Panc1 (cell line): Measurements from ENCODE around the gene TRIP4. TPM values are rescaled to one million over a fixed set of nuclear protein-coding genes. Genes with fewer than 3 reads are reported as not detected.

ENCODE experiments used
- ATAC-seq: fragments of 200-7000 bp; cut with Tn5 transposase; 2 replicates; pipeline ENCODE4 v1.9.1; 2020; ENCODE audit warnings: mild to moderate bottlenecking, moderate library complexity
- BruUV-seq: library from RNA; stranded (reverse); fragments of 400-500 nt; replicated peaks from 2 replicates; lab custom pipeline; 2021; lab: Mats Ljungman, UMichigan
- CTCF ChIA-PET: fragments of 300-600 bp; sonication (Branson Sonifier 250); formaldehyde crosslinking; loops from one replicate; lab custom pipeline; 2022; ENCODE audit warnings: antibody characterized with exemption; lab: Charles Lee
- POLR2A ChIA-PET: fragments of 300-600 bp; sonication (Branson Sonifier 250); formaldehyde crosslinking; loops from one replicate; lab custom pipeline; 2022; ENCODE audit warnings: antibody characterized with exemption; lab: Charles Lee
- DNase-seq: peaks from one replicate; pipeline ENCODE4 v3.0.0-alpha.2; 2010; ENCODE audit warnings: low read depth, low spot score
- H3K27ac ChIP-seq: 2 replicates; pipeline ENCODE4 v1.5.1; 2011; ENCODE audit warnings: mild to moderate bottlenecking, low read length, inconsistent platforms
- H3K27me3 ChIP-seq: fragments of 200-500 bp; sonication (Bioruptor generic); 2 replicates; pipeline ENCODE4 v1.6.0; 2014; ENCODE audit warnings: low read length, inconsistent platforms; ENCODE audit not compliant: control insufficient read depth, insufficient read depth
- H3K36me3 ChIP-seq: fragments of 200-500 bp; sonication (Bioruptor generic); 2 replicates; pipeline ENCODE4 v1.5.1; 2014; ENCODE audit warnings: inconsistent platforms, mild to moderate bottlenecking, low read length, moderate library complexity; ENCODE audit not compliant: control insufficient read depth, insufficient read depth
- H3K4me1 ChIP-seq: 2 replicates; pipeline ENCODE4 v1.5.1; 2011; ENCODE audit warnings: inconsistent platforms, mild to moderate bottlenecking, low read length, moderate library complexity; ENCODE audit not compliant: control insufficient read depth, insufficient read depth
- H3K4me3 ChIP-seq, 2 experiments: 2 replicates each; pipeline ENCODE4 v1.5.1; 2011 to 2012; ENCODE audit warnings: low read depth in 2 of 2, low read length in 2 of 2, mild to moderate bottlenecking in 2 of 2, inconsistent platforms in 1 of 2, moderate library complexity in 1 of 2
- H3K9me3 ChIP-seq: fragments of 200-500 bp; sonication (Bioruptor generic); 2 replicates; pipeline ENCODE4 v1.5.1; 2014; ENCODE audit warnings: low read depth, mild to moderate bottlenecking, inconsistent platforms, low read length, moderate library complexity; ENCODE audit not compliant: control insufficient read depth, insufficient read depth
- POLR2AphosphoS5 ChIP-seq: IDR thresholded peaks from 2 replicates; pipeline ENCODE4 v1.6.1; 2012; ENCODE audit warnings: mild to moderate bottlenecking, low read depth, low read length, moderate library complexity
- SIN3A ChIP-seq: IDR thresholded peaks from 2 replicates; pipeline ENCODE4 v1.6.1; 2012; ENCODE audit warnings: low read depth, mild to moderate bottlenecking, low read length, moderate library complexity, borderline replicate concordance; ENCODE audit not compliant: insufficient read depth
- TCF7L2 ChIP-seq: IDR thresholded peaks from 2 replicates; pipeline ENCODE4 v1.6.1; 2011; ENCODE audit warnings: mild to moderate bottlenecking, low read depth, low read length, inconsistent platforms
- in situ Hi-C: cut with HindIII; loops from 2 replicates; pipeline ENCODE4 v1.10.0; 2016; ENCODE audit warnings: low sequenced_read_pairs, low pct_unique_long_range_greater_than_20kb
- intact Hi-C: fragments of 100-400 bp; cut with micrococcal nuclease; formaldehyde crosslinking; loops from one replicate; pipeline ENCODE4 v1.10.0; 2022; ENCODE audit not compliant: unreplicated experiment
- total RNA-seq: library from RNA; stranded (reverse); gene quantifications from one replicate; pipeline ENCODE4 v1.2.1, GENCODE V29; 2021; ENCODE audit not compliant: unreplicated experiment
- TF ChIP-seq, protein P1 (sequence below), 2 experiments: IDR thresholded peaks; 2 replicates each; pipeline ENCODE4 v1.6.1; 2011 to 2012; ENCODE audit warnings: low read depth in 2 of 2, control low read depth in 1 of 2, low read length in 1 of 2, mild to moderate bottlenecking in 1 of 2, moderate library complexity in 1 of 2; ENCODE audit not compliant: insufficient read depth in 1 of 2
- TF ChIP-seq, protein P2 (sequence below): fragments of 450-650 bp; IDR thresholded peaks from 2 replicates; pipeline ENCODE4 v1.5.1; 2017; ENCODE audit warnings: mild to moderate bottlenecking

TRIP4 gene
- total RNA-seq, 1 experiment from 2014 or later, result 42.8 TPM

DNA sequence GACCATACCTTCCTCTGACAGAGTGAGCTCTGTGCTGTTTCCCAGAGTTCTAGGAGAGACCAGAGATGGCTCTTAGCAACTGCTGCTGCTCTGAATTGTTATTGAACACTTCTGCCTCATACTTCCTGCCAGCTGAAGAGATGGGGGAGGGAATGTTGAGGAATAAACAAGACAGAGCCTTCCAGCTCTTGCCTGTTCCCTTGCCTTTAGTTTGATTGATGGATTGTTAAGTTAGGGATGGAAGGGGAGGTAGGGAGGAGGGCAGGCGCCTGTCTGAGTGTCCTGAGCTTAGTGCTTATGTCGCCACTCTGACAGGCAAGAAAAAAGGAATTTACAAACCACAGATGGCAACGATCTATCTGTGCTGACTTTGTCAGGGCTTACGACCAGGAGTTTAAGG is 115.6 kb downstream of the TRIP4 start:
- DNase-seq (no peak), ATAC-seq (no peak)
- POLR2A ChIA-PET, result interaction anchor here (0.5 kb wide), 1 partner anchor 40 kb away, joined by 12 read pairs; no protein-coding TSS in a partner anchor
- Histone ChIP-seq H3K9me3 (no peaks in the 10 kb centered on the region), H3K4me1 (no peaks in the 10 kb centered on the region; the same call in 1 of the 2 replicates), H3K27ac (no peak overlapping the region), H3K4me3 (no peak overlapping the region), H3K27me3 (no peaks in the 10 kb centered on the region), H3K36me3 (peaks cover 4% of the 10 kb centered on the region; the same call in 1 of the 2 replicates)
- no TSS peak for BruUV-seq
- CTCF ChIA-PET, result no interaction called here
- TF ChIP-seq, protein P1, sequence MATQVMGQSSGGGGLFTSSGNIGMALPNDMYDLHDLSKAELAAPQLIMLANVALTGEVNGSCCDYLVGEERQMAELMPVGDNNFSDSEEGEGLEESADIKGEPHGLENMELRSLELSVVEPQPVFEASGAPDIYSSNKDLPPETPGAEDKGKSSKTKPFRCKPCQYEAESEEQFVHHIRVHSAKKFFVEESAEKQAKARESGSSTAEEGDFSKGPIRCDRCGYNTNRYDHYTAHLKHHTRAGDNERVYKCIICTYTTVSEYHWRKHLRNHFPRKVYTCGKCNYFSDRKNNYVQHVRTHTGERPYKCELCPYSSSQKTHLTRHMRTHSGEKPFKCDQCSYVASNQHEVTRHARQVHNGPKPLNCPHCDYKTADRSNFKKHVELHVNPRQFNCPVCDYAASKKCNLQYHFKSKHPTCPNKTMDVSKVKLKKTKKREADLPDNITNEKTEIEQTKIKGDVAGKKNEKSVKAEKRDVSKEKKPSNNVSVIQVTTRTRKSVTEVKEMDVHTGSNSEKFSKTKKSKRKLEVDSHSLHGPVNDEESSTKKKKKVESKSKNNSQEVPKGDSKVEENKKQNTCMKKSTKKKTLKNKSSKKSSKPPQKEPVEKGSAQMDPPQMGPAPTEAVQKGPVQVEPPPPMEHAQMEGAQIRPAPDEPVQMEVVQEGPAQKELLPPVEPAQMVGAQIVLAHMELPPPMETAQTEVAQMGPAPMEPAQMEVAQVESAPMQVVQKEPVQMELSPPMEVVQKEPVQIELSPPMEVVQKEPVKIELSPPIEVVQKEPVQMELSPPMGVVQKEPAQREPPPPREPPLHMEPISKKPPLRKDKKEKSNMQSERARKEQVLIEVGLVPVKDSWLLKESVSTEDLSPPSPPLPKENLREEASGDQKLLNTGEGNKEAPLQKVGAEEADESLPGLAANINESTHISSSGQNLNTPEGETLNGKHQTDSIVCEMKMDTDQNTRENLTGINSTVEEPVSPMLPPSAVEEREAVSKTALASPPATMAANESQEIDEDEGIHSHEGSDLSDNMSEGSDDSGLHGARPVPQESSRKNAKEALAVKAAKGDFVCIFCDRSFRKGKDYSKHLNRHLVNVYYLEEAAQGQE (IDR thresholded peaks at IDR 0.05; ENCODE audit: insufficient read depth in 1 of 2, low read depth in 2 of 2, low read length in 1 of 2), result no peak
- TF ChIP-seq, protein P2, sequence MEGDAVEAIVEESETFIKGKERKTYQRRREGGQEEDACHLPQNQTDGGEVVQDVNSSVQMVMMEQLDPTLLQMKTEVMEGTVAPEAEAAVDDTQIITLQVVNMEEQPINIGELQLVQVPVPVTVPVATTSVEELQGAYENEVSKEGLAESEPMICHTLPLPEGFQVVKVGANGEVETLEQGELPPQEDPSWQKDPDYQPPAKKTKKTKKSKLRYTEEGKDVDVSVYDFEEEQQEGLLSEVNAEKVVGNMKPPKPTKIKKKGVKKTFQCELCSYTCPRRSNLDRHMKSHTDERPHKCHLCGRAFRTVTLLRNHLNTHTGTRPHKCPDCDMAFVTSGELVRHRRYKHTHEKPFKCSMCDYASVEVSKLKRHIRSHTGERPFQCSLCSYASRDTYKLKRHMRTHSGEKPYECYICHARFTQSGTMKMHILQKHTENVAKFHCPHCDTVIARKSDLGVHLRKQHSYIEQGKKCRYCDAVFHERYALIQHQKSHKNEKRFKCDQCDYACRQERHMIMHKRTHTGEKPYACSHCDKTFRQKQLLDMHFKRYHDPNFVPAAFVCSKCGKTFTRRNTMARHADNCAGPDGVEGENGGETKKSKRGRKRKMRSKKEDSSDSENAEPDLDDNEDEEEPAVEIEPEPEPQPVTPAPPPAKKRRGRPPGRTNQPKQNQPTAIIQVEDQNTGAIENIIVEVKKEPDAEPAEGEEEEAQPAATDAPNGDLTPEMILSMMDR, result no peak
- TF ChIP-seq POLR2AphosphoS5 (no peak), TCF7L2 (no peak)
- intact Hi-C loops, result no loop called here
- in situ Hi-C loops, result no loop called here

DNA sequence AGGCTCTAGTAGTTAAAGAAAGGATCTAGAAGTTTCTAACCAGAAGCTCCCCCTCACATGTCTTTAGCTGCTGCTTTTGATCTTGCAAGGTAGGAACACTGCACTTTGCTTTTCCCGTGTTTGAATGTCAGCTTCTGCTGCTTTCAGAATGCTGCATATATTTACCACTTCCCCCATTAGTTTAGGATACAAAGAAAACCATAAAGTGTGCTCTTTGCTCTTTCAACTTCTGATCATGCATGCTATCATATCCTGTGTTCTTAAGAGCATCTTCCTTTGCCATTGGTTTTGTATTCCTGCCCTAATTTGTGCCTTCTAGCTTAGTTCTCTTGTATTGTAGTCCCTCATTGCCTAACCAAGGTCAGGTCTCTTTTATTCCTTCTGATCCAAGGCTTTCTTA is 116.0 kb downstream of the TRIP4 start:
- DNase-seq (no peak), ATAC-seq (no peak)
- Histone ChIP-seq H3K36me3 (peaks cover 4% of the 10 kb centered on the region; the same call in 1 of the 2 replicates), H3K4me1 (no peaks in the 10 kb centered on the region; the same call in 1 of the 2 replicates), H3K4me3 (no peak overlapping the region), H3K9me3 (no peaks in the 10 kb centered on the region), H3K27ac (no peak overlapping the region), H3K27me3 (no peaks in the 10 kb centered on the region)
- BruUV-seq, result no TSS peak
- ChIA-PET CTCF (no interaction called here), POLR2A (interaction anchor here (0.5 kb wide), 1 partner anchor 41 kb away, joined by 12 read pairs; no protein-coding TSS in a partner anchor)
- TF ChIP-seq SIN3A (no peak), TCF7L2 (no peak), POLR2AphosphoS5 (no peak)
- TF ChIP-seq, protein P2, result no peak
- TF ChIP-seq, protein P1 (IDR thresholded peaks at IDR 0.05; ENCODE audit: insufficient read depth in 1 of 2, low read depth in 2 of 2, low read length in 1 of 2), result no peak
- intact Hi-C loops, result no loop called here
- in situ Hi-C loops, result no loop called here

Other genes with a start within 250 kb of the TRIP4 start
- gene SNX22, start 236.1 kb upstream of the TRIP4 start, total RNA-seq, result 2.3 TPM
- gene PPIB, start 224.8 kb upstream of the TRIP4 start, total RNA-seq, result 407 TPM
- gene CSNK1G1, start 31.7 kb upstream of the TRIP4 start, total RNA-seq, result 22.8 TPM
- gene PCLAF, start 6.4 kb upstream of the TRIP4 start, total RNA-seq, result 97.8 TPM
- 47.2 TPM for gene ZNF609, start 72.7 kb downstream of the TRIP4 start, total RNA-seq